ENCODE measurements around the gene MYO15A. TPM values are rescaled to one million over a fixed set of nuclear protein-coding genes. Genes with fewer than 3 reads are reported as not detected.

The MYO15A gene
- total RNA-seq, 2 donors from 2014 or later, result 1.7 to 2.4 TPM

- Mint-ChIP-seq H3K4me3 (no peak overlapping the region), H3K27me3 (ENCODE audit: insufficient read depth) (peaks cover 3% of the 10 kb centered on the region), H3K9me3 (peaks cover 9% of the 10 kb centered on the region), H3K27ac (no peak overlapping the region), H3K4me1 (no peaks in the 10 kb centered on the region), H3K36me3 (ENCODE audit: low read depth) (no peaks in the 10 kb centered on the region)
- Histone ChIP-seq H3K4me1 (ENCODE audit: control insufficient read depth, insufficient read depth, low read length) (no peaks in the 10 kb centered on the region), H3K36me3 (ENCODE audit: control insufficient read depth, insufficient read depth, low read length) (no peaks in the 10 kb centered on the region), H3K9ac (ENCODE audit: extremely low read depth, low read length, poor library complexity, severe bottlenecking) (no peak overlapping the region), H3K27ac (ENCODE audit: low read depth, low read length) (no peak overlapping the region), H3K4me3 (ENCODE audit: low read length) (no peak overlapping the region), H3K27me3 (ENCODE audit: control insufficient read depth, insufficient read depth, low read length, poor library complexity, severe bottlenecking) (no peaks in the 10 kb centered on the region), H3K9me3 (ENCODE audit: control insufficient read depth, low read length) (no peaks in the 10 kb centered on the region)
- DNase-seq, result no peak
- 94 to 95% methylated on average over 38 to 54 of the region's 54 CpGs for WGBS, 2 experiments (ENCODE audit: insufficient coverage in 1 of 2, insufficient read length in 1 of 2)
- no peak for TF ChIP-seq CTCF (conservative IDR thresholded peaks at IDR 0.05)
Observed at GRCh38 chr17:18121144-18121910, 12.8 kb downstream of the MYO15A start.

DNA sequence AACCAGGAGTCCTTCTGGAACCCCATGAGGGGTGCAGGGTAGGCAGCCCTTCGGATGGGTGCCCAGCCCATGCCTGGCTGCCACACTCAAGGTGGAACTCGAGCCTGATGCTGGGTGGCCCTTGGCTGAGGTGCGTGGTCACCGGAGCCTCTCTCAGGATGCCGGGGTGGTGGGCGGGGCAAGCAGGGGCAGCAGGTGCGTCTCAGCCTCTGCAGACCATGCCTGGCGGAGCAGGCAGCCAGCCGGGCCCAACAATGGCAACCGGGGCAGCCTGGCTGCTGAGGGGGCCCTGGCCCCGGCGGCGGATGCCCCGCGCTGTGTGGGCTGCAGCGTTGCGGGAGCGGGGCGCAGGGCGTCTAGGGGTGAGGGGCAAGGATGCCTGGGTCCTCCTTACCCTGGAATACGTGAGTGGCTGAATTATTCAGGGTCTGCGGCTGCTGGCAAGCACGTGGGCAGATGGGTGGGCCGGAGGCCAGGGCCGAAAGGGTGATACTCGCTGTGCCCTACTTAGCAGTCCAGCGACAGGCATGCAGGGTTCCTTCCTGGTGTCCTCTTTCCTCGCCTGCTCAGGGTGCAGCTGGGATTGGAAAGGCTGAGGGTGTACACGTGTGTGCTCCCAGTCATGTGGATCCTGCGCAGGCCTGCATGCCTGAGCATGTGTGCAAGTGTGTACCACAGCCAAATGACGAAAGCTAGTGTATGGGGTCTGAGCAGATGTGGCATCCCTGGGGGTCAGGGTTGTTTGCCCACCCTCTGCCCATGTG, 14.6 kb downstream of the MYO15A start:
- no peaks in the 10 kb centered on the region for H3K36me3 Mint-ChIP-seq (ENCODE audit: low read depth)
- TF ChIP-seq CTCF (conservative IDR thresholded peaks at IDR 0.05), result no peak
- WGBS, 2 experiments (ENCODE audit: insufficient coverage in 1 of 2, insufficient read length in 1 of 2), result 89 to 92% methylated on average over 19 to 31 of the region's 31 CpGs
- H3K36me3 ChIP-seq (ENCODE audit: control insufficient read depth, insufficient read depth, low read length), result no peaks in the 10 kb centered on the region
- no peak overlapping the region for H3K9ac ChIP-seq (ENCODE audit: extremely low read depth, low read length, poor library complexity, severe bottlenecking)
- H3K9me3 Mint-ChIP-seq, result peaks cover 9% of the 10 kb centered on the region
- H3K27ac Mint-ChIP-seq, result no peak overlapping the region
- no peak for DNase-seq
- H3K4me1 ChIP-seq (ENCODE audit: control insufficient read depth, insufficient read depth, low read length), result no peaks in the 10 kb centered on the region
- no peak overlapping the region for H3K27ac ChIP-seq (ENCODE audit: low read depth, low read length)
- no peak overlapping the region for H3K4me3 ChIP-seq (ENCODE audit: low read length)
- H3K27me3 ChIP-seq (ENCODE audit: control insufficient read depth, insufficient read depth, low read length, poor library complexity, severe bottlenecking), result no peaks in the 10 kb centered on the region
- no peaks in the 10 kb centered on the region for H3K4me1 Mint-ChIP-seq
- no peak overlapping the region for H3K4me3 Mint-ChIP-seq
- H3K27me3 Mint-ChIP-seq (ENCODE audit: insufficient read depth), result peaks cover 11% of the 10 kb centered on the region
- no peaks in the 10 kb centered on the region for H3K9me3 ChIP-seq (ENCODE audit: control insufficient read depth, low read length)

DNA sequence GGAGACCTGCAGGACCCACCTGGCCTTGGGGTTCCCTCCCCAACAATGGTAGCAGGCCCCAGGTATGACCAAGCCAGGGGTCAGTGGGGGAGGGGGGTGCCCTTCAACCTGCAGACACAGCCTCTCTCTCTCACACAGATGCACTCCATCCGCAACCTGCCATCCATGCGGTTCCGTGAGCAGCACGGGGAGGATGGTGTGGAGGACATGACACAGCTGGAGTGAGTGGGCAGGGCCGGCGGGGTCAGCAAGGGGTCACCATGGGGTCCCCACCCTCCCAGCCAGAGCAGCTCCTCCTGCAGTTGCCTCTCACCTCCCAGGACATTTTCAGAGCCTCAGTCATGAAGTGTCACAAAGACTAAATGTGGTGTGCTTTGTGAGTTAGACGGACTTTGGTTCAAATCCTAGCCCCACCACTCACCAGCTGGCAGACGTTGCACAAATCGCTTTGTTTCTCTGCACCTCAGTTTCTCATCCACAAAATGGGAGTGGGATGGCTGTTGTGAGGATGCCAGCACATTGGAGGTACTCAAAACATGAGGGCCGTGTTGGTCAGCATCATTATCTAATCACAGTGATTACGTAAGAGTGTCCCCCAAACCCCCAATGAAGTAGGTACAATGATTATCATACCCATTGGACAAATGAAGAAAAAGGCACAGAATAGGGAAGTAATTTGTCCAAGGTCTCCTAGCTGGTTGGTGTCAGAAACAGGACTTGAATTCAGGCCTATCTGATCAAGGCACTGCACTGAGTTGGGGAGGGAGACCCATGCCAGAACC, 16.0 kb downstream of the MYO15A start:
- Histone ChIP-seq H3K9me3 (ENCODE audit: control insufficient read depth, low read length) (no peaks in the 10 kb centered on the region), H3K9ac (ENCODE audit: extremely low read depth, low read length, poor library complexity, severe bottlenecking) (no peak overlapping the region), H3K4me1 (ENCODE audit: control insufficient read depth, insufficient read depth, low read length) (no peaks in the 10 kb centered on the region), H3K4me3 (ENCODE audit: low read length) (no peak overlapping the region), H3K27ac (ENCODE audit: low read depth, low read length) (no peak overlapping the region), H3K36me3 (ENCODE audit: control insufficient read depth, insufficient read depth, low read length) (no peaks in the 10 kb centered on the region), H3K27me3 (ENCODE audit: control insufficient read depth, insufficient read depth, low read length, poor library complexity, severe bottlenecking) (no peaks in the 10 kb centered on the region)
- Mint-ChIP-seq H3K4me1 (no peaks in the 10 kb centered on the region), H3K9me3 (peaks cover 5% of the 10 kb centered on the region), H3K36me3 (ENCODE audit: low read depth) (no peaks in the 10 kb centered on the region), H3K27ac (no peak overlapping the region), H3K4me3 (no peak overlapping the region), H3K27me3 (ENCODE audit: insufficient read depth) (peaks cover 9% of the 10 kb centered on the region)
- TF ChIP-seq CTCF (conservative IDR thresholded peaks at IDR 0.05), result no peak
- WGBS, 2 experiments (ENCODE audit: insufficient coverage in 1 of 2, insufficient read length in 1 of 2), result 92 to 96% methylated on average over 4 to 11 of the region's 11 CpGs
- no peak for DNase-seq

Measured in endodermal cell (in vitro differentiated cells).